GM12878 (cell line): ENCODE data around the gene ADRA2C. TPM values are rescaled to one million over a fixed set of nuclear protein-coding genes. Genes with fewer than 3 reads are reported as not detected.

Experiments
- ATAC-seq: fragments of 200-7000 bp; cut with Tn5 transposase; 3 replicates; pipeline ENCODE4 v1.9.1; 2020; ENCODE audit warnings: mild to moderate bottlenecking, moderate library complexity
- BruUV-seq: library from RNA; stranded (reverse); fragments of 400-500 nt; replicated peaks from 2 replicates; lab custom pipeline; 2021; lab: Mats Ljungman, UMichigan
- CTCF ChIA-PET: fragments of 300-600 bp; sonication (Branson Sonifier 250); formaldehyde crosslinking; extraction: SDS; loops from one replicate; lab custom pipeline; 2021; ENCODE audit warnings: inconsistent platforms; lab: Yijun Ruan, JAX
- POLR2A ChIA-PET: fragments of 350-600 bp; formaldehyde crosslinking; extraction: SDS; loops from one replicate; lab custom pipeline; 2021; ENCODE audit warnings: inconsistent platforms; lab: Charles Lee
- RAD21 ChIA-PET: fragments of 300-600 bp; sonication (Branson Sonifier 250); formaldehyde crosslinking; loops from one replicate; lab custom pipeline; 2023; ENCODE audit warnings: antibody characterized with exemption; ENCODE audit not compliant: unreplicated experiment; lab: Charles Lee
- SMC1A ChIA-PET: fragments of 300-600 bp; sonication (Branson Sonifier 250); formaldehyde crosslinking; loops from one replicate; lab custom pipeline; 2023; ENCODE audit not compliant: unreplicated experiment, uncharacterized antibody; lab: Charles Lee
- DNase-seq: peaks from one replicate; pipeline ENCODE4 v3.0.0-alpha.2; 2011; ENCODE audit warnings: low read depth, low spot score
- FAIRE-seq: peaks from 3 replicates; lab custom pipeline; 2011; peaks lifted over from hg19 to GRCh38; lab: Jason Lieb, UNC
- H2AFZ ChIP-seq: 2 replicates; pipeline ENCODE4 v1.6.0; 2011; ENCODE audit warnings: low read depth, low read length, control low read depth; ENCODE audit not compliant: control insufficient read depth
- H3K27ac ChIP-seq: 2 replicates; pipeline ENCODE4 v1.5.1; 2011; ENCODE audit warnings: control low read depth; ENCODE audit not compliant: control insufficient read depth, insufficient read depth
- H3K27me3 ChIP-seq, 2 experiments: replicated peaks in 1 of 2; 2 replicates each; pipeline versions ENCODE4 v1.6.0 to v1.6.1; 2011; ENCODE audit warnings: low read length in 1 of 2; ENCODE audit not compliant: control insufficient read depth in 2 of 2, insufficient read depth in 2 of 2
- H3K36me3 ChIP-seq, 2 experiments: 2 replicates each; pipeline ENCODE4 v1.5.1; 2011; ENCODE audit warnings: low read length in 1 of 2; ENCODE audit not compliant: control insufficient read depth in 2 of 2, insufficient read depth in 2 of 2
- H3K4me1 ChIP-seq: 2 replicates; pipeline ENCODE4 v1.6.1; 2011; ENCODE audit warnings: mild to moderate bottlenecking, low read length, moderate library complexity, mixed read lengths; ENCODE audit not compliant: control insufficient read depth, insufficient read depth
- H3K4me2 ChIP-seq: 2 replicates; pipeline ENCODE4 v1.6.0; 2011; ENCODE audit warnings: control low read depth; ENCODE audit not compliant: control insufficient read depth, insufficient read depth
- H3K4me3 ChIP-seq: fragments of 200-600 bp; sonication (generic); 2 replicates; pipeline ENCODE4 v1.5.1; 2016
- H3K79me2 ChIP-seq: 2 replicates; pipeline ENCODE4 v1.6.0; 2011; ENCODE audit warnings: low read length; ENCODE audit not compliant: control insufficient read depth, insufficient read depth
- H3K9ac ChIP-seq: 2 replicates; pipeline ENCODE4 v1.8.0; 2011; ENCODE audit warnings: low read length, control low read depth, mixed read lengths; ENCODE audit not compliant: control insufficient read depth, insufficient read depth
- H3K9me3 ChIP-seq: replicated peaks from 3 replicates; pipeline ENCODE4 v1.5.1; 2011; ENCODE audit warnings: mild to moderate bottlenecking, low read length; ENCODE audit not compliant: control insufficient read depth, insufficient read depth
- H4K20me1 ChIP-seq: 2 replicates; pipeline ENCODE4 v1.6.0; 2011; ENCODE audit not compliant: control insufficient read depth, insufficient read depth
- ATF2 ChIP-seq: IDR thresholded peaks from 2 replicates; pipeline ENCODE4 v1.6.1; 2012; ENCODE audit warnings: low read length, inconsistent platforms
- BCL3 ChIP-seq: IDR thresholded peaks from 2 replicates; pipeline ENCODE4 v1.6.1; 2011; ENCODE audit warnings: borderline replicate concordance, low read depth, mild to moderate bottlenecking, moderate library complexity, low read length; ENCODE audit not compliant: insufficient read depth, poor library complexity, severe bottlenecking
- BMI1 ChIP-seq: fragments of 450-650 bp; IDR thresholded peaks from 2 replicates; pipeline ENCODE4 v1.6.1; 2016; ENCODE audit warnings: mild to moderate bottlenecking, moderate library complexity, borderline replicate concordance
- E2F8 ChIP-seq: fragments of 450-650 bp; IDR thresholded peaks from 2 replicates; pipeline ENCODE4 v1.6.1; 2018; ENCODE audit warnings: mild to moderate bottlenecking, low read depth, moderate library complexity; ENCODE audit not compliant: partially characterized antibody
- ESRRA ChIP-seq: IDR thresholded peaks from 2 replicates; pipeline ENCODE4 v1.6.1; 2012; ENCODE audit warnings: mild to moderate bottlenecking, low read length, improper control_type of control experiment
- FOS ChIP-seq: IDR thresholded peaks from 3 replicates; pipeline ENCODE4 v1.6.1; 2011; ENCODE audit warnings: borderline replicate concordance; ENCODE audit not compliant: insufficient read length; ENCODE audit errors: extremely low read depth
- HCFC1 ChIP-seq: fragments of 150-350 bp; IDR thresholded peaks from 2 replicates; pipeline ENCODE4 v1.6.1; 2014; ENCODE audit warnings: low read length
- IRF5 ChIP-seq: fragments of 450-650 bp; IDR thresholded peaks from 2 replicates; pipeline ENCODE4 v1.6.1; 2017; ENCODE audit warnings: borderline replicate concordance
- NFYA ChIP-seq: IDR thresholded peaks from 2 replicates; pipeline ENCODE4 v1.6.1; 2011; ENCODE audit warnings: low read depth, mild to moderate bottlenecking, low read length, improper control_type of control experiment, borderline replicate concordance
- RAD21 ChIP-seq: IDR thresholded peaks from 2 replicates; pipeline ENCODE4 v1.6.1; 2011; ENCODE audit warnings: mild to moderate bottlenecking, low read depth, low read length, moderate library complexity; ENCODE audit not compliant: insufficient read depth
- RFX5 ChIP-seq: IDR thresholded peaks from 2 replicates; pipeline ENCODE4 v1.6.1; 2011; ENCODE audit warnings: low read depth, low read length, improper control_type of control experiment
- STAT1 ChIP-seq: fragments of 450-650 bp; conservative IDR thresholded peaks from 2 replicates; pipeline ENCODE4 v1.6.1; 2014; ENCODE audit warnings: antibody characterized with exemption, mild to moderate bottlenecking
- WGBS: methylation state at CpG from one replicate; pipeline ENCODE4 v1.1.6; 2016; ENCODE audit warnings: low lambda C conversion rate; ENCODE audit not compliant: insufficient replicate concordance, insufficient coverage; ENCODE audit errors: missing lambda C conversion rate; 5-methylcytosine and 5-hydroxymethylcytosine counted together
- in situ Hi-C: fragments of 300-500 bp; cut with MboI; formaldehyde crosslinking; loops from 9 replicates; pipeline ENCODE4 v1.14.3; 2018; ENCODE audit warnings: mixed read lengths
- intact Hi-C: fragments of 100-400 bp; cut with micrococcal nuclease; formaldehyde crosslinking; loops from one replicate; pipeline ENCODE4 v1.14.2; 2022; ENCODE audit not compliant: unreplicated experiment
- polyA plus RNA-seq, 11 experiments: library from polyadenylated mRNA; depleted of rRNA in 4 of 11; unstranded in 6 of 11; stranded (reverse) in 5 of 11; fragments of >200 nt; fragmentation: Nextera tagmentation in 4 of 11; fragmentation: Illumina TruSeq in 1 of 11; extraction: Ambion mirVana in 4 of 11; extraction: Trizol in 1 of 11; gene quantifications; 1 replicate in 1 of 11; 2 replicates in 10 of 11; pipeline versions ENCODE4 v1.2.1 to v1.2.3, GENCODE V29; 2011 to 2016; ENCODE audit warnings: inconsistent platforms in 2 of 11, missing spikeins in 2 of 11, low read depth in 1 of 11
- total RNA-seq, 4 experiments: library from RNA; depleted of rRNA in 3 of 4; stranded (reverse); fragments of >200 nt in 3 of 4; fragmentation: Illumina TruSeq in 1 of 4; extraction: Trizol in 1 of 4; gene quantifications; 2 replicates each; pipeline versions ENCODE4 v1.2.1 to v1.2.3, GENCODE V29; 2013 to 2021
- TF ChIP-seq, protein P1 (sequence below): fragments of 450-650 bp; IDR thresholded peaks from 2 replicates; pipeline ENCODE4 v1.6.1; 2017; ENCODE audit warnings: mild to moderate bottlenecking, low read depth, inconsistent platforms; ENCODE audit not compliant: poor library complexity, severe bottlenecking

ADRA2C gene
- total and polyA plus RNA-seq, 10 of the 15 experiments (the other 5 are each of a cell fraction or from before 2014, with no cell fraction given) = 0.15 TPM; not detected in 9

DNA sequence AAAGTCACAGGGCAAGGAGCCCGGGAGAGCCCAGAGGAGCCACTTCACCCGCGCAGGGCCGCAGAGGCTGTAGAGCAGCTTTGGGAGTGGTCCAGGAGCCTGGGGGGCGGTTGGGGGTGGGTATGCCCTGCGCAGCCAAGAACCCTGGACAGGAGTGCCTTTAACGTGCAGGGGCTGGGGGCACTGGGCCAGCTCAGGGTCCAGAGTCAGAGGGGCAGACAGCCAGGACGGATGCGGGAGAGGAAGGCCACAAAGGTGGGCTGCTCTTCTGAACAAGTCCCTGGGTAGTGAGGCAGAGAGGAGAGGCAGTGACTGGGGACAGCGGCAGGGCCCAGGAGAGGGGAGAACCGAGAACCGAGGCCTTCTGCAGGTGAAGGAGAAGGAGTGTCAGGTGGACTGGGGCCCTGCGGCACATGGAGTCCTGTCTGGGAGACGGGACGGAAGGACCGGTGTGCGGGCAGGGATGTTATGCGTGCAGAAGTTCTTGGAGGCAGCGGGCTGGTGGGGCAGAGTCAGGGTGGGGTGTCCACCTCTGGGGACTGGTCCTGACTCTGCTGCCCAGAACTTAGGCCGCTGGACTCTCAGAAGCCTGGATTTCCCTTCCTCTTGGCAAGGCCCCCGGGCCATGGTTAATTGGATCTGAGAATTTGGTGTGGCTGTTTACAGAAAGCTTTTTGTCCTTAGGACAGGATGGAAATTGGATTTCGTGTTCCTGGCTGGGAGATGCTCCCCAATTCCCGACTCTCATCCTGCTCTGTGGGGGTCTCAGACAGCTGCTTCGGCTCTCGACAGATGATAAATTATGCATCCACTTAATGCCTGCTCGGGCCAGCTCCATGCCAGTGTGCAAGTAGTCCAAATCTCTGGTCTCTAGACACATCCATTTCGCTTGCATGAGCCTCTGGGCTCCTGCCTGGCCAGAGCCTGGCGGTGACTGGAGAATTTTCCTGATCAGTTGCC, 31.9 kb downstream of the ADRA2C start:
- Histone ChIP-seq H3K27me3 (0 out of 4 replicates have a peak, but pooled peaks cover 0 to 1% of the 10 kb centered on the region in 2 experiments), H3K4me3 (no peak overlapping the region), H2AFZ (no peak overlapping the region), H3K79me2 (no peaks in the 10 kb centered on the region), H3K9me3 (no peaks in the 10 kb centered on the region; the same call in 1 of the 3 replicates), H3K4me1 (no peaks in the 10 kb centered on the region), H4K20me1 (no peaks in the 10 kb centered on the region), H3K4me2 (no peak overlapping the region), H3K9ac (no peak overlapping the region), H3K27ac (no peak overlapping the region), H3K36me3 (no peaks in the 10 kb centered on the region)
- no peak for TF ChIP-seq FOS
- TF ChIP-seq E2F8 = no peak
- no peak for TF ChIP-seq RAD21
- no peak for TF ChIP-seq ESRRA
- no peak for TF ChIP-seq BMI1
- TF ChIP-seq, protein P1, sequence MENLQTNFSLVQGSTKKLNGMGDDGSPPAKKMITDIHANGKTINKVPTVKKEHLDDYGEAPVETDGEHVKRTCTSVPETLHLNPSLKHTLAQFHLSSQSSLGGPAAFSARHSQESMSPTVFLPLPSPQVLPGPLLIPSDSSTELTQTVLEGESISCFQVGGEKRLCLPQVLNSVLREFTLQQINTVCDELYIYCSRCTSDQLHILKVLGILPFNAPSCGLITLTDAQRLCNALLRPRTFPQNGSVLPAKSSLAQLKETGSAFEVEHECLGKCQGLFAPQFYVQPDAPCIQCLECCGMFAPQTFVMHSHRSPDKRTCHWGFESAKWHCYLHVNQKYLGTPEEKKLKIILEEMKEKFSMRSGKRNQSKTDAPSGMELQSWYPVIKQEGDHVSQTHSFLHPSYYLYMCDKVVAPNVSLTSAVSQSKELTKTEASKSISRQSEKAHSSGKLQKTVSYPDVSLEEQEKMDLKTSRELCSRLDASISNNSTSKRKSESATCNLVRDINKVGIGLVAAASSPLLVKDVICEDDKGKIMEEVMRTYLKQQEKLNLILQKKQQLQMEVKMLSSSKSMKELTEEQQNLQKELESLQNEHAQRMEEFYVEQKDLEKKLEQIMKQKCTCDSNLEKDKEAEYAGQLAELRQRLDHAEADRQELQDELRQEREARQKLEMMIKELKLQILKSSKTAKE = no peak
- no peak for TF ChIP-seq HCFC1
- TF ChIP-seq NFYA = no peak
- no peak for TF ChIP-seq IRF5
- no peak for TF ChIP-seq BCL3
- TF ChIP-seq ATF2 = no peak
- no peak for TF ChIP-seq STAT1
- no peak for TF ChIP-seq RFX5
- in situ Hi-C loops (no loop called here), intact Hi-C loops (no loop called here)
- ChIA-PET POLR2A (no interaction called here), SMC1A (no interaction called here), RAD21 (no interaction called here), CTCF (no interaction called here)
- 32% methylated on average over 28 of the region's 28 CpGs for WGBS
- BruUV-seq = no TSS peak
- no peak for DNase-seq
- FAIRE-seq = no peak
- ATAC-seq = no peak
